GM19023 (cell line): ENCODE measurements around the gene ACIN1.

Source experiments
- ATAC-seq: cut with Tn5 transposase; IDR thresholded peaks from one replicate; pipeline ENCODE4 v1.9.1; 2021; ENCODE audit warnings: mild to moderate bottlenecking, moderate library complexity; ENCODE audit not compliant: unreplicated experiment

ACIN1 gene

GRCh38 chr14:23085458-23085857, 9.5 kb downstream of the ACIN1 start:
- no peak for ATAC-seq

DNA sequence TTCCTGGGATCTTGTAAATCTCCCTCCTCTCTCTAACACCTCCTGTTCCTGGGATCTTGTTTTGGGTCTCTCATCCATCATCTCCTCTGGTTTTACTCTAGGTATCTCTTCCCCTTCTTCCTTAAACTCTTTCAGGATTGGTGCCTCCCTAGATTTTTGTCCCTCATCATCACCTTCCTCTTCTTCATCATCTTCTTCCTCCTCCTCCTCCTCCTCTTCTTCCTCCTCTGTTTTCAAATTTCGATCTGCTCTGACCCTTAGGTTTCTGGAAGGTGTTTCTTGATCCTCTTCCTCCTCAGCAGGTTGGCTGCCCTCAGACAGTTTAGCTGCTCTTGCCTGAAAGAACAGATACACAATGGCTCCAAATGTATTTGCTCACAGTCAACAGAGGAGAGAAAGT, 14.5 kb downstream of the ACIN1 start:
- ATAC-seq = no peak

DNA sequence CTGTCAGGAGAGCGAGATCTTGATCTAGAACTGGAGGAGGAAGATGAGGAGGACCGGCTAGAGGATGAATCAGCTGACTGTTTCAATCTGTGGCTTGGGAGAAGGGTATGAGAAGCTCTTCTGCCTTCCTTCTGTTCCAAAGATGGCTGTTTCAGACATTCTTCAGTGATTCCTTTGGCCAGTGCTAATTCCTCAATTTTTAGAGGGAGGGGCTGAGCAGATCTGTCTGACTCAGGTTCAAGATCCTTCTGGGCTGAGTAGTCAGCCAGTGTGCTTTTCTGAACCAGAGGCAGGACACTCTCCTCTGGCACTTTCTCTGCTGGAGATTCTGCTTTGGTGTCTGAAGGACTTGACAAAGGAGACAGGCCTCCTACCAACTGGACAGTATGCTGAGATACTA, 15.2 kb downstream of the ACIN1 start:
- ATAC-seq = no peak

GRCh38 chr14:23078692-23079116, 16.2 kb downstream of the ACIN1 start:
- no peak for ATAC-seq

GRCh38 chr14:23077962-23078361, 17.0 kb downstream of the ACIN1 start:
- ATAC-seq = no peak

- ATAC-seq = no peak
These were observed 18.0 kb downstream of the ACIN1 start for GRCh38 chr14:23076785-23077408.

- no peak for ATAC-seq
These were observed 20.0 kb downstream of the ACIN1 start for GRCh38 chr14:23074906-23075305.

DNA sequence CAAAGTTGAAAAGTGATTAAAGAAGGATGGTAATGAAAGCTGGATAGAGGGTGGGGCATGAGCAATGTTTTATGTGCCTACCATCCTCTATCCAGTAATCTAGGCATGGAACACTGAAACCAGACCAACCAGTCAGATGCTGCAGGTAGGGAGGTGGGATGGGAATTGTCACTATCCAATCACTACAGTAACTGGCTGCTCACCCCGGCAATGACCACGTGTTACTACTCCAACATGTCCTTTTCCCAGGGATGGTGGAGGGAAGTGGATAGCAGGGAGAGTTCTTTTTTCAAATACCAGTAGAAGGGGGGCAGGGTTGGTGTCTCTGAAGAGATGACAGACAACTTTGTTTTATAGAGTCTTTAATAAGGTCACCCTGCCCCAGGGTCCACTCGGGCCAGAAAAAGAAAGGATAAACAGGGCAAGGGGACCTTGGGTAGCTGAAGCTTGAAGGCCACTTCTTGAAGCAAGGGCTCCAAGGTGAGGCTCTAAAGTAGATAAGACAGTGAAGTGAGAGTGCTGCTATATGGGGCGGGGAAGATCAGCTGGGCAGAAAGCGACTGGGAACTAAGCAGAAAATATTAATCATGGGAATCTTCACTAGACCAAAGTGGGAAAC, 22.9 kb downstream of the ACIN1 start:
- ATAC-seq = no peak

- ATAC-seq = peak; percentile 76
These were observed 23.6 kb downstream of the ACIN1 start for GRCh38 chr14:23071244-23071920.

DNA sequence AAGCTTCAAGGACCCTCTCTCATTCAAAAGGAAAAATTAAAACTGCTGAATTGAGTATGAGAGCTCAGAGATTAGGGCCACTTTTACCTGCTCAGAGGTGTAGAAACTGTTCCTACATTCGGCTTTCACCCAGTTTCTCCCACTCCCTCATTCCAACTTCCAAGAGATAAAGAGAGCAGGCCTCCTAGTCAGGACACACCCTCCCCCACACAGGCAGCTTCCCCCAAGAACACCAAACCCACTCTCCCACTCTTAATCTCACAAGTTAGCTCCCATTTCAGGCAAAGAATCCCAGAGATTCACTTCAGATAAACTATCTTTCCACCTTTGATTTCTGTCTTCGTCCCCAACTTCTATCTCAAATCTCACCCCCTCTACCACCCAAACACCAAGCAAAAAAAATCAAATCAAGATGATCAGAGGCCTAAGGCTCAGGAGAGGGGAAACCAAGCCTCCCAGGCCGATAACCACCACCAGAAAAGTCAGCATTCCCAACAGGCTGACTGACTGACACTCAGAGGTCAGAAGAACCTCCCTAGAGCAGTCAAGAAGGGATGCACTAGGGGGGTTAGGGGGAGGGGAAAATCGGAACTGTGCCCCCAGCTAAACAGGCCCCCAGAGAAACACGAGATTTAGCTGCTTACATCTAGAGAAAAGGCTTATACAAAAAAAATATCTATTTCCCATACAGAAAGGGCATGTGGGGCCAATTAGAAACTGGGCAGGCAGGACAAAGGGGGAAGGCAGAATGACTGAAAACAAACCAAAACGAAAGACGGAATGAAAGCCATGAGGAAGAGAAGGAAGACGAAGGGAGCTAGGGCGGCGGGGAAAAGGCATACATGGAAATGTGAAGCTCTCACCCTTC, 24.4 kb downstream of the ACIN1 start:
- no peak for ATAC-seq

DNA sequence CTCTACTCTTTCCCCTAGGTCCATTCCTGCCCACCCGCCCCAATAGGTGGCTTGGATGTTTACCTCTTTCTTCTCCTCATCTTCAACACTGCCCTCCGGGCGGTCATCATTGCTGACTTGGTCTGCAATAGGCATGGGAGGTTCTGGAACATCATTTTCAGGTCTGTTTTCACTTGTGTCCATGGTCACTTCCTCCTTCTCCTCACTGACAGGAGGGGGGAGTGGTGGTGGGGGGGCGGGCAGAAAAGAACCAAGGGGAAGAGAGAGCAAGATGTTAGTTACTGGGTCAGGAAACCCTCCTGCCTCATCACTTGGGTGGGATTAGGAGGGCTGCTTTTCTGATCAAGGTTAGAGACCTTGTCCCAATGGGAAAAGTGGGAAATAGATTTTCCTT, 25.5 kb downstream of the ACIN1 start:
- ATAC-seq = no peak

- peak; percentile 66 for ATAC-seq
These were observed 26.0 kb downstream of the ACIN1 start for GRCh38 chr14:23068789-23069412.

GRCh38 chr14:23067847-23068788, 26.8 kb downstream of the ACIN1 start:
- ATAC-seq = no peak

GRCh38 chr14:23066855-23067744, 27.8 kb downstream of the ACIN1 start:
- ATAC-seq = no peak

GRCh38 chr14:23066368-23066767, 28.6 kb downstream of the ACIN1 start:
- ATAC-seq = no peak

DNA sequence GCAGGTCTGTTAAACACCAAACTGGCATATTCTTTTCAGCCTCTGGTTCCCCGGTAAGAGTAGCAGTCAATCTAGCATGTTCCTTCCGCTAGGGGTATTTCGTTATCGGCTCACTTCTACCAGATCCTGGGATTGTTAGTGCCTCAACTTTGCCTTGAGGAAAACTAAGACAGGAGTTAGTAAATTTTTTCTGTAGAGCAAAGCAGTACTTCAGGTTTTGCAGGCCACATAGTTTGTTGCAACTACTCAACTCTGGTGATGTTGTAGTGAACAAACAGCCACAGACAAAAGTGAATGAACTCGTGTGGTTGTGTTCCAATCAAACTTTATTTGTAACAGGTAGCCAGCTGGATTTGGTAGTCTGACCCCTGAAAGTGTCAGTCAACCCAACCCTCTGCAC, 31.3 kb downstream of the ACIN1 start:
- no peak for ATAC-seq

- no peak for ATAC-seq
These were observed 32.9 kb downstream of the ACIN1 start for GRCh38 chr14:23062002-23062401.

- ATAC-seq = no peak
These were observed 34.2 kb downstream of the ACIN1 start for GRCh38 chr14:23060536-23061260.
